Measurements from ENCODE around the gene MRLN. TPM values are rescaled to one million over a fixed set of nuclear protein-coding genes. Genes with fewer than 3 reads are reported as not detected.

The MRLN gene
- total and polyA plus RNA-seq, 10 of the 15 experiments (the other 5 are each of a cell fraction or from before 2014, with no cell fraction given): 0.19 TPM; not detected in 9

- Histone ChIP-seq H4K20me1 (ENCODE audit: control insufficient read depth, insufficient read depth) (no peaks in the 10 kb centered on the region), H3K4me3 (no peak overlapping the region), H3K79me2 (ENCODE audit: control insufficient read depth, insufficient read depth, low read length) (no peaks in the 10 kb centered on the region), H3K9ac (ENCODE audit: control insufficient read depth, insufficient read depth, low read length) (no peak overlapping the region), H3K4me1 (ENCODE audit: control insufficient read depth, insufficient read depth, low read length) (no peaks in the 10 kb centered on the region; the same call in 1 of the 2 replicates), H3K4me2 (ENCODE audit: control insufficient read depth, insufficient read depth) (no peak overlapping the region), H3K36me3 (ENCODE audit: control insufficient read depth in 2 of 2, insufficient read depth in 2 of 2, low read length in 1 of 2) (no peaks in the 10 kb centered on the region), H3K9me3 (replicated peaks; ENCODE audit: control insufficient read depth, insufficient read depth, low read length) (no peaks in the 10 kb centered on the region), H2AFZ (ENCODE audit: control insufficient read depth, low read depth, low read length) (no peak overlapping the region), H3K27me3 (replicated peaks in 1 of 2; ENCODE audit: control insufficient read depth in 2 of 2, insufficient read depth in 2 of 2, low read length in 1 of 2) (peaks cover 0 to 3% of the 10 kb centered on the region in 2 experiments; a peak in 1 of 4 replicates), H3K27ac (ENCODE audit: control insufficient read depth, insufficient read depth) (no peak overlapping the region)
- POLR2A ChIA-PET: interaction anchor here (0.6 kb wide), 1 partner anchor 219 kb away, joined by 7 read pairs; no protein-coding TSS in a partner anchor
- FAIRE-seq: no peak
- ATAC-seq: no peak
- no TSS peak for BruUV-seq (replicated peaks)
- intact Hi-C loops (cut with micrococcal nuclease; ENCODE audit: unreplicated experiment) (no loop called here), in situ Hi-C loops (cut with MboI) (no loop called here)
- RAD21 ChIA-PET (ENCODE audit: unreplicated experiment): interaction anchor here (0.9 kb wide), 1 partner anchor 86 kb away, joined by 3 read pairs; no protein-coding TSS in a partner anchor
- CTCF ChIA-PET: no interaction called here
- DNase-seq (ENCODE audit: low read depth, low spot score): no peak
- SMC1A ChIA-PET (ENCODE audit: uncharacterized antibody, unreplicated experiment): interaction anchor here (1.3 kb wide), 1 partner anchor 153 kb away, joined by 3 read pairs; no protein-coding TSS in a partner anchor
- WGBS (ENCODE audit: insufficient coverage, insufficient replicate concordance, low lambda C conversion rate, missing lambda C conversion rate): 30% methylated on average over 3 of the region's 3 CpGs
- no peak for TF ChIP-seq ZBED1 (IDR thresholded peaks at IDR 0.05; ENCODE audit: borderline replicate concordance)
- no peak for TF ChIP-seq ZBTB11 (CRISPR knock-in tag; IDR thresholded peaks at IDR 0.05)
- TF ChIP-seq NR2C2 (IDR thresholded peaks at IDR 0.05; ENCODE audit: borderline replicate concordance, control insufficient read depth, insufficient read length, low read depth): no peak
- no peak for TF ChIP-seq MYB (IDR thresholded peaks at IDR 0.05; ENCODE audit: borderline replicate concordance, low read depth, low read length)
- TF ChIP-seq POLR2AphosphoS5 (IDR thresholded peaks at IDR 0.05; ENCODE audit: low read length): no peak
- TF ChIP-seq, protein P1, sequence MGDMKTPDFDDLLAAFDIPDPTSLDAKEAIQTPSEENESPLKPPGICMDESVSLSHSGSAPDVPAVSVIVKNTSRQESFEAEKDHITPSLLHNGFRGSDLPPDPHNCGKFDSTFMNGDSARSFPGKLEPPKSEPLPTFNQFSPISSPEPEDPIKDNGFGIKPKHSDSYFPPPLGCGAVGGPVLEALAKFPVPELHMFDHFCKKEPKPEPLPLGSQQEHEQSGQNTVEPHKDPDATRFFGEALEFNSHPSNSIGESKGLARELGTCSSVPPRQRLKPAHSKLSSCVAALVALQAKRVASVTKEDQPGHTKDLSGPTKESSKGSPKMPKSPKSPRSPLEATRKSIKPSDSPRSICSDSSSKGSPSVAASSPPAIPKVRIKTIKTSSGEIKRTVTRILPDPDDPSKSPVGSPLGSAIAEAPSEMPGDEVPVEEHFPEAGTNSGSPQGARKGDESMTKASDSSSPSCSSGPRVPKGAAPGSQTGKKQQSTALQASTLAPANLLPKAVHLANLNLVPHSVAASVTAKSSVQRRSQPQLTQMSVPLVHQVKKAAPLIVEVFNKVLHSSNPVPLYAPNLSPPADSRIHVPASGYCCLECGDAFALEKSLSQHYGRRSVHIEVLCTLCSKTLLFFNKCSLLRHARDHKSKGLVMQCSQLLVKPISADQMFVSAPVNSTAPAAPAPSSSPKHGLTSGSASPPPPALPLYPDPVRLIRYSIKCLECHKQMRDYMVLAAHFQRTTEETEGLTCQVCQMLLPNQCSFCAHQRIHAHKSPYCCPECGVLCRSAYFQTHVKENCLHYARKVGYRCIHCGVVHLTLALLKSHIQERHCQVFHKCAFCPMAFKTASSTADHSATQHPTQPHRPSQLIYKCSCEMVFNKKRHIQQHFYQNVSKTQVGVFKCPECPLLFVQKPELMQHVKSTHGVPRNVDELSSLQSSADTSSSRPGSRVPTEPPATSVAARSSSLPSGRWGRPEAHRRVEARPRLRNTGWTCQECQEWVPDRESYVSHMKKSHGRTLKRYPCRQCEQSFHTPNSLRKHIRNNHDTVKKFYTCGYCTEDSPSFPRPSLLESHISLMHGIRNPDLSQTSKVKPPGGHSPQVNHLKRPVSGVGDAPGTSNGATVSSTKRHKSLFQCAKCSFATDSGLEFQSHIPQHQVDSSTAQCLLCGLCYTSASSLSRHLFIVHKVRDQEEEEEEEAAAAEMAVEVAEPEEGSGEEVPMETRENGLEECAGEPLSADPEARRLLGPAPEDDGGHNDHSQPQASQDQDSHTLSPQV (IDR thresholded peaks at IDR 0.05): no peak
- TF ChIP-seq NFXL1 (IDR thresholded peaks at IDR 0.05; ENCODE audit: borderline replicate concordance): no peak
- no peak for TF ChIP-seq ATF2 (IDR thresholded peaks at IDR 0.05; ENCODE audit: low read length)
- no peak for TF ChIP-seq RELB (IDR thresholded peaks at IDR 0.05; ENCODE audit: low read depth)
- no peak for TF ChIP-seq MXI1 (IDR thresholded peaks at IDR 0.05; ENCODE audit: low read depth, low read length)
- TF ChIP-seq ESRRA (IDR thresholded peaks at IDR 0.05; ENCODE audit: low read length): no peak
- TF ChIP-seq ZZZ3 (IDR thresholded peaks at IDR 0.05; ENCODE audit: control insufficient read depth, insufficient read length, low read depth): no peak
- no peak for TF ChIP-seq PML (IDR thresholded peaks at IDR 0.05; ENCODE audit: low read length)
Measured at GRCh38 chr10:59711871-59712494, 41.3 kb downstream of the MRLN start.

Measured in GM12878 (cell line).